Measurements from ENCODE around the gene SATB1. TPM values are rescaled to one million over a fixed set of nuclear protein-coding genes. Genes with fewer than 3 reads are reported as not detected.

SATB1 gene
- total RNA-seq, 1 experiment from 2014 or later, result 16.6 TPM

GRCh38 chr3:18394384-18394995 lies 30.6 kb downstream of the SATB1 start:
- no TSS peak for BruUV-seq (replicated peaks)
- H3K9me3 Mint-ChIP-seq (ENCODE audit: low read depth, unreplicated experiment), result no peaks in the 10 kb centered on the region
- no peak for DNase-seq
- intact Hi-C loops (cut with micrococcal nuclease; ENCODE audit: unreplicated experiment), result loop anchor here (10.0 kb wide), 1 partner anchor 590 kb away; no protein-coding TSS in a partner anchor
- no peaks in the 10 kb centered on the region for H3K27me3 Mint-ChIP-seq (ENCODE audit: unreplicated experiment)
- H3K4me3 Mint-ChIP-seq (ENCODE audit: low read depth, unreplicated experiment), result no peak overlapping the region
- CTCF ChIA-PET, result interaction anchor here (0.6 kb wide), 1 partner anchor 42 kb away, joined by 3 read pairs; no protein-coding TSS in a partner anchor
- no peak for TF ChIP-seq CTCF (IDR thresholded peaks at IDR 0.05; ENCODE audit: unreplicated experiment)
- no peaks in the 10 kb centered on the region for H3K4me1 Mint-ChIP-seq (ENCODE audit: low read depth, unreplicated experiment)
- H3K36me3 Mint-ChIP-seq (ENCODE audit: insufficient read depth, unreplicated experiment), result no peaks in the 10 kb centered on the region
- no peak overlapping the region for H3K27ac Mint-ChIP-seq (ENCODE audit: unreplicated experiment)

GRCh38 chr3:18393906-18394305 lies 31.2 kb downstream of the SATB1 start:
- CTCF ChIA-PET, result interaction anchor here (0.5 to 0.6 kb wide), 2 partner anchors 43 to 436 kb away, joined by 3 to 6 read pairs; no protein-coding TSS in a partner anchor
- H3K36me3 Mint-ChIP-seq (ENCODE audit: insufficient read depth, unreplicated experiment), result no peaks in the 10 kb centered on the region
- no peaks in the 10 kb centered on the region for H3K27me3 Mint-ChIP-seq (ENCODE audit: unreplicated experiment)
- H3K4me1 Mint-ChIP-seq (ENCODE audit: low read depth, unreplicated experiment), result no peaks in the 10 kb centered on the region
- no peak overlapping the region for H3K27ac Mint-ChIP-seq (ENCODE audit: unreplicated experiment)
- no peaks in the 10 kb centered on the region for H3K9me3 Mint-ChIP-seq (ENCODE audit: low read depth, unreplicated experiment)
- H3K4me3 Mint-ChIP-seq (ENCODE audit: low read depth, unreplicated experiment), result no peak overlapping the region
- no peak for DNase-seq
- intact Hi-C loops (cut with micrococcal nuclease; ENCODE audit: unreplicated experiment), result loop anchor here (10.0 kb wide), 1 partner anchor 591 kb away; no protein-coding TSS in a partner anchor
- no peak for TF ChIP-seq CTCF (IDR thresholded peaks at IDR 0.05; ENCODE audit: unreplicated experiment)
- no TSS peak for BruUV-seq (replicated peaks)

GRCh38 chr3:18390024-18390660 lies 35.0 kb downstream of the SATB1 start:
- no peaks in the 10 kb centered on the region for H3K9me3 Mint-ChIP-seq (ENCODE audit: low read depth, unreplicated experiment)
- no peak for DNase-seq
- intact Hi-C loops (cut with micrococcal nuclease; ENCODE audit: unreplicated experiment), result loop anchor here (2.0 to 10.0 kb wide), 2 partner anchors 369 to 595 kb away; no protein-coding TSS in a partner anchor
- H3K36me3 Mint-ChIP-seq (ENCODE audit: insufficient read depth, unreplicated experiment), result no peaks in the 10 kb centered on the region
- no peaks in the 10 kb centered on the region for H3K27me3 Mint-ChIP-seq (ENCODE audit: unreplicated experiment)
- TF ChIP-seq CTCF (IDR thresholded peaks at IDR 0.05; ENCODE audit: unreplicated experiment), result no peak
- no peaks in the 10 kb centered on the region for H3K4me1 Mint-ChIP-seq (ENCODE audit: low read depth, unreplicated experiment)
- CTCF ChIA-PET, result no interaction called here
- no peak overlapping the region for H3K27ac Mint-ChIP-seq (ENCODE audit: unreplicated experiment)
- no TSS peak for BruUV-seq (replicated peaks)
- H3K4me3 Mint-ChIP-seq (ENCODE audit: low read depth, unreplicated experiment), result no peak overlapping the region

- TF ChIP-seq CTCF (IDR thresholded peaks at IDR 0.05; ENCODE audit: unreplicated experiment), result peak; percentile 31
- Mint-ChIP-seq H3K9me3 (ENCODE audit: low read depth, unreplicated experiment) (no peaks in the 10 kb centered on the region), H3K27me3 (ENCODE audit: unreplicated experiment) (no peaks in the 10 kb centered on the region), H3K4me1 (ENCODE audit: low read depth, unreplicated experiment) (no peaks in the 10 kb centered on the region), H3K36me3 (ENCODE audit: insufficient read depth, unreplicated experiment) (no peaks in the 10 kb centered on the region), H3K4me3 (ENCODE audit: low read depth, unreplicated experiment) (no peak overlapping the region), H3K27ac (ENCODE audit: unreplicated experiment) (no peak overlapping the region)
- CTCF ChIA-PET, result interaction anchor here (0.7 to 0.8 kb wide), 2 partner anchors 15 to 495 kb away, joined by 4 to 12 read pairs; no protein-coding TSS in a partner anchor
- intact Hi-C loops (cut with micrococcal nuclease; ENCODE audit: unreplicated experiment), result loop anchor here (1.0 kb wide), 1 partner anchor 495 kb away; no protein-coding TSS in a partner anchor
- DNase-seq, result peak; percentile 38
- no TSS peak for BruUV-seq (replicated peaks)
These were observed 35.9 kb downstream of the SATB1 start for GRCh38 chr3:18389108-18389733.

All from Calu3 (cell line).